Endodermal cell (in vitro differentiated cells): ENCODE results near the gene GASK1B. TPM values are rescaled to one million over a fixed set of nuclear protein-coding genes. Genes with fewer than 3 reads are reported as not detected.

Experiments used
- DNase-seq: peaks from one replicate; pipeline ENCODE4 v3.0.0-alpha.2; 2017
- H3K27ac ChIP-seq: 2 replicates; pipeline ENCODE4 v1.5.1; 2013; ENCODE audit warnings: mild to moderate bottlenecking, low read depth, low read length, moderate library complexity
- H3K27me3 ChIP-seq: 2 replicates; pipeline ENCODE4 v1.6.1; 2013; ENCODE audit warnings: mild to moderate bottlenecking, low read length, moderate library complexity; ENCODE audit not compliant: insufficient read depth, control insufficient read depth, poor library complexity, severe bottlenecking
- H3K36me3 ChIP-seq: 2 replicates; pipeline ENCODE4 v1.7.0; 2013; ENCODE audit warnings: mild to moderate bottlenecking, low read length, moderate library complexity; ENCODE audit not compliant: control insufficient read depth, insufficient read depth
- H3K4me1 ChIP-seq: one replicate; pipeline ENCODE4 v1.7.0; 2013; ENCODE audit warnings: low read length; ENCODE audit not compliant: control insufficient read depth, insufficient read depth
- H3K4me3 ChIP-seq: 2 replicates; pipeline ENCODE4 v1.5.1; 2013; ENCODE audit warnings: mild to moderate bottlenecking, low read length, moderate library complexity
- H3K9ac ChIP-seq: 2 replicates; pipeline ENCODE4 v1.6.1; 2013; ENCODE audit warnings: mild to moderate bottlenecking, low read length, moderate library complexity; ENCODE audit not compliant: poor library complexity, severe bottlenecking; ENCODE audit errors: extremely low read depth
- H3K9me3 ChIP-seq: 2 replicates; pipeline ENCODE4 v1.6.1; 2013; ENCODE audit warnings: mild to moderate bottlenecking, low read length, moderate library complexity; ENCODE audit not compliant: control insufficient read depth
- H3K27ac Mint-ChIP-seq: 2 replicates; pipeline ENCODE4 v1.8.0; 2020; ENCODE audit warnings: mixed read lengths
- H3K27me3 Mint-ChIP-seq: 2 replicates; pipeline ENCODE4 v1.8.0; 2021; ENCODE audit warnings: mild to moderate bottlenecking, mixed read lengths; ENCODE audit not compliant: insufficient read depth
- H3K36me3 Mint-ChIP-seq: 2 replicates; pipeline ENCODE4 v1.8.0; 2020; ENCODE audit warnings: low read depth, mixed read lengths
- H3K4me1 Mint-ChIP-seq: 2 replicates; pipeline ENCODE4 v1.8.0; 2020; ENCODE audit warnings: mixed read lengths
- H3K4me3 Mint-ChIP-seq: 2 replicates; pipeline ENCODE4 v1.8.0; 2020; ENCODE audit warnings: mild to moderate bottlenecking, moderate library complexity, mixed read lengths
- H3K9me3 Mint-ChIP-seq: 2 replicates; pipeline ENCODE4 v1.8.0; 2020; ENCODE audit warnings: mild to moderate bottlenecking, mixed read lengths
- WGBS, 2 experiments: methylation state at CpG; one replicate each; pipeline versions ENCODE4 v1.1.5 to v1.1.7; 2013; ENCODE audit warnings: missing lambda C conversion rate in 2 of 2, mixed read lengths in 1 of 2; ENCODE audit not compliant: insufficient coverage in 1 of 2, insufficient read length in 1 of 2; 5-methylcytosine and 5-hydroxymethylcytosine counted together
- total RNA-seq, 2 donors: library from RNA; stranded (reverse); fragmentation: NEBNext Ultra II Directional in 1 of 2; extraction: Animal tissue kit (Norgen Biotek cat#: 25700) in 1 of 2; gene quantifications; 2 replicates in 1 of 2; 3 replicates in 1 of 2; pipeline ENCODE4 v1.2.1, GENCODE V29; 2021
- TF ChIP-seq, protein P1 (sequence below): fragments of 200-600 bp; sonication (generic); conservative IDR thresholded peaks from 2 replicates; pipeline ENCODE4 v1.5.0; 2021; ENCODE audit warnings: antibody characterized with exemption, mild to moderate bottlenecking

Gene GASK1B
- total RNA-seq, 2 donors from 2014 or later = 2.3 to 4.4 TPM

DNA sequence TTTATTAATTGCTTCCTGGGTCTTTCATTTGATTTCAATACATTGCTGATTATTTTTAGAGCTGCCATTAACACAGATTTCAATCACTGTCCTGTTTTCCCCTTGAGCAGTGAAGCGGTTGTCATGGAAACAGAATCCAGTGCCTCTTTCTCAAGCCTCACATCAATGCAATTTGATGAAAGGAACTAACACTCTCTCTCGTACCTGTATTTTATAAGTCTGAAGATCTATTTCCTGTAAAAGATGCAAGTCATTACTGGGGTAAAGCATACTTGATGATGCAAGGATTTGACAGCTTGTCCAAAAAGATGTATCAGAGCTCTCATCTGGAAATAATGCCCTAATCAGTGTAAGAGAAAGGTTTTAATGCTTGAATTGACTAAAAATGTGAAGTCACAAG is 17.9 kb upstream of the GASK1B start:
- no peak overlapping the region for H3K27ac Mint-ChIP-seq
- Histone ChIP-seq H3K27me3 (no peaks in the 10 kb centered on the region), H3K27ac (no peak overlapping the region), H3K36me3 (no peaks in the 10 kb centered on the region), H3K9ac (no peak overlapping the region), H3K4me3 (no peak overlapping the region), H3K9me3 (no peaks in the 10 kb centered on the region), H3K4me1 (no peaks in the 10 kb centered on the region)
- H3K36me3 Mint-ChIP-seq = no peaks in the 10 kb centered on the region
- no peak for DNase-seq
- no peaks in the 10 kb centered on the region for H3K9me3 Mint-ChIP-seq
- no peaks in the 10 kb centered on the region for H3K4me1 Mint-ChIP-seq
- WGBS, 2 experiments = 85 to 100% methylated on average over 2 of the region's 2 CpGs
- H3K4me3 Mint-ChIP-seq = no peak overlapping the region
- TF ChIP-seq, protein P1, sequence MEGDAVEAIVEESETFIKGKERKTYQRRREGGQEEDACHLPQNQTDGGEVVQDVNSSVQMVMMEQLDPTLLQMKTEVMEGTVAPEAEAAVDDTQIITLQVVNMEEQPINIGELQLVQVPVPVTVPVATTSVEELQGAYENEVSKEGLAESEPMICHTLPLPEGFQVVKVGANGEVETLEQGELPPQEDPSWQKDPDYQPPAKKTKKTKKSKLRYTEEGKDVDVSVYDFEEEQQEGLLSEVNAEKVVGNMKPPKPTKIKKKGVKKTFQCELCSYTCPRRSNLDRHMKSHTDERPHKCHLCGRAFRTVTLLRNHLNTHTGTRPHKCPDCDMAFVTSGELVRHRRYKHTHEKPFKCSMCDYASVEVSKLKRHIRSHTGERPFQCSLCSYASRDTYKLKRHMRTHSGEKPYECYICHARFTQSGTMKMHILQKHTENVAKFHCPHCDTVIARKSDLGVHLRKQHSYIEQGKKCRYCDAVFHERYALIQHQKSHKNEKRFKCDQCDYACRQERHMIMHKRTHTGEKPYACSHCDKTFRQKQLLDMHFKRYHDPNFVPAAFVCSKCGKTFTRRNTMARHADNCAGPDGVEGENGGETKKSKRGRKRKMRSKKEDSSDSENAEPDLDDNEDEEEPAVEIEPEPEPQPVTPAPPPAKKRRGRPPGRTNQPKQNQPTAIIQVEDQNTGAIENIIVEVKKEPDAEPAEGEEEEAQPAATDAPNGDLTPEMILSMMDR = no peak
- no peaks in the 10 kb centered on the region for H3K27me3 Mint-ChIP-seq

DNA sequence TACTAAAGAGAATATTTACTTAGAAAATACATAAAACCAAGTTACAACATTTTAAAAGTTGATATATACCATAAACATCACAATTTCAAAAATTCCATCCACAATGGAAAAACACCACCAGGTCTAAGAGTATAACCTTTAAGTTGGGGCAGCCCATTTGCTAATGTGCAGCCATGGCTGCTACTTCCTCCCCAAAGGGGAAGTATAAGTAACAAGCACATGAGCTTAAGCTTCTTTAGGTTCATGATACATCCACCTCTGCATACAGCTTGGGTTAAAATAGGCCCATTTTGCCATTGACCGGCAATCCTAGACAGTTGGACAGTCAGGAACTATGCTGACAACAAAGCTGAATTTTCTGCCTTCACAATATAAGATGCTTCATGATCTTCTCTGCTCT is 16.6 kb upstream of the GASK1B start:
- no peaks in the 10 kb centered on the region for H3K27me3 ChIP-seq
- H3K9me3 Mint-ChIP-seq = no peaks in the 10 kb centered on the region
- H3K4me3 Mint-ChIP-seq = no peak overlapping the region
- H3K4me3 ChIP-seq = no peak overlapping the region
- H3K4me1 Mint-ChIP-seq = no peaks in the 10 kb centered on the region
- H3K36me3 ChIP-seq = no peaks in the 10 kb centered on the region
- 91 to 94% methylated on average over 1 of the region's 1 CpG for WGBS, 2 experiments
- H3K27ac Mint-ChIP-seq = no peak overlapping the region
- H3K27ac ChIP-seq = no peak overlapping the region
- no peak for DNase-seq
- no peaks in the 10 kb centered on the region for H3K4me1 ChIP-seq
- H3K36me3 Mint-ChIP-seq = no peaks in the 10 kb centered on the region
- TF ChIP-seq, protein P1 = no peak
- H3K27me3 Mint-ChIP-seq = no peaks in the 10 kb centered on the region
- no peak overlapping the region for H3K9ac ChIP-seq
- H3K9me3 ChIP-seq = no peaks in the 10 kb centered on the region

GRCh38 chr4:158186815-158187214 is 14.0 kb upstream of the GASK1B start:
- Mint-ChIP-seq H3K36me3 (no peaks in the 10 kb centered on the region), H3K4me3 (no peak overlapping the region), H3K27ac (no peak overlapping the region), H3K4me1 (no peaks in the 10 kb centered on the region), H3K9me3 (no peaks in the 10 kb centered on the region), H3K27me3 (no peaks in the 10 kb centered on the region)
- Histone ChIP-seq H3K36me3 (no peaks in the 10 kb centered on the region), H3K9me3 (no peaks in the 10 kb centered on the region), H3K4me1 (no peaks in the 10 kb centered on the region), H3K4me3 (no peak overlapping the region), H3K27ac (no peak overlapping the region), H3K27me3 (no peaks in the 10 kb centered on the region), H3K9ac (no peak overlapping the region)
- DNase-seq = no peak
- TF ChIP-seq, protein P1 = no peak
- WGBS, 2 experiments = 96% methylated on average over 2 of the region's 2 CpGs; no CpG with 5 or more reads in 1 of the 2 experiments
